HG02678 (cell line): Measurements from ENCODE around the gene MAP2K6.

Experiments
- ATAC-seq: cut with Tn5 transposase; IDR thresholded peaks from one replicate; pipeline ENCODE4 v1.9.1; 2021; ENCODE audit warnings: mild to moderate bottlenecking, moderate library complexity; ENCODE audit not compliant: unreplicated experiment

Gene MAP2K6

GRCh38 chr17:69528035-69528434 is 113.5 kb downstream of the MAP2K6 start:
- ATAC-seq, result no peak

GRCh38 chr17:69533481-69534234 is 119.2 kb downstream of the MAP2K6 start:
- ATAC-seq, result no peak

GRCh38 chr17:69534235-69534621 is 119.7 kb downstream of the MAP2K6 start:
- ATAC-seq, result no peak

- ATAC-seq, result no peak
Observed at GRCh38 chr17:69535016-69535570, 120.6 kb downstream of the MAP2K6 start.

GRCh38 chr17:69538795-69539194 is 124.3 kb downstream of the MAP2K6 start:
- no peak for ATAC-seq

GRCh38 chr17:69539274-69539673 is 124.8 kb downstream of the MAP2K6 start:
- ATAC-seq, result no peak

- ATAC-seq, result no peak
Observed at GRCh38 chr17:69539781-69540319, 125.4 kb downstream of the MAP2K6 start.

GRCh38 chr17:69540356-69540755 is 125.9 kb downstream of the MAP2K6 start:
- ATAC-seq, result no peak

GRCh38 chr17:69547230-69547629 is 132.7 kb downstream of the MAP2K6 start:
- no peak for ATAC-seq

GRCh38 chr17:69547947-69548346 is 133.4 kb downstream of the MAP2K6 start:
- ATAC-seq, result peak; percentile 47

- no peak for ATAC-seq
Observed at GRCh38 chr17:69551212-69552010, 136.9 kb downstream of the MAP2K6 start.

GRCh38 chr17:69552986-69553667 is 138.6 kb downstream of the MAP2K6 start:
- ATAC-seq, result no peak

- ATAC-seq, result no peak
Observed at GRCh38 chr17:69555056-69555455, 140.6 kb downstream of the MAP2K6 start.

GRCh38 chr17:69557339-69557738 is 142.8 kb downstream of the MAP2K6 start:
- no peak for ATAC-seq

- ATAC-seq, result no peak
Observed at GRCh38 chr17:69558796-69559195, 144.3 kb downstream of the MAP2K6 start.

GRCh38 chr17:69560987-69561441 is 146.5 kb downstream of the MAP2K6 start:
- no peak for ATAC-seq

GRCh38 chr17:69561462-69561861 is 147.0 kb downstream of the MAP2K6 start:
- ATAC-seq, result no peak

- ATAC-seq, result no peak
Observed at GRCh38 chr17:69565447-69565846, 150.9 kb downstream of the MAP2K6 start.

- ATAC-seq, result no peak
Observed at GRCh38 chr17:69567130-69567529, 152.6 kb downstream of the MAP2K6 start.

- ATAC-seq, result no peak
Observed at GRCh38 chr17:69572747-69573146, 158.2 kb downstream of the MAP2K6 start.

GRCh38 chr17:69573396-69573795 is 158.9 kb downstream of the MAP2K6 start:
- ATAC-seq, result no peak
